GM23338 (cell line): ENCODE data around the gene ZNF775. TPM values are rescaled to one million over a fixed set of nuclear protein-coding genes. Genes with fewer than 3 reads are reported as not detected.

Source experiments
- ATAC-seq: fragments of 200-7000 bp; cut with Tn5 transposase; 3 replicates; pipeline ENCODE4 v1.9.1; 2020
- DNase-seq: peaks from one replicate; pipeline ENCODE4 v3.0.0-alpha.2; 2015; ENCODE audit warnings: low spot score
- H2AFZ ChIP-seq: fragments of 200-600 bp; sonication (generic); 2 replicates; pipeline ENCODE4 v1.8.0; 2016; ENCODE audit warnings: antibody characterized with exemption, mild to moderate bottlenecking, moderate library complexity
- H3F3A ChIP-seq: fragments of 200-600 bp; sonication (generic); replicated peaks from 2 replicates; pipeline ENCODE4 v1.8.0; 2017; ENCODE audit warnings: antibody characterized with exemption, mixed run types, low read depth
- H3K27ac ChIP-seq: fragments of 200-600 bp; sonication (generic); 2 replicates; pipeline ENCODE4 v1.6.1; 2016; ENCODE audit warnings: low read depth
- H3K27me3 ChIP-seq: fragments of 200-600 bp; sonication (generic); 2 replicates; pipeline ENCODE4 v1.8.0; 2016; ENCODE audit warnings: mild to moderate bottlenecking, mixed run types, moderate library complexity; ENCODE audit not compliant: insufficient read depth
- H3K36me3 ChIP-seq: fragments of 200-600 bp; sonication (generic); 2 replicates; pipeline ENCODE4 v1.8.0; 2016; ENCODE audit warnings: mild to moderate bottlenecking; ENCODE audit not compliant: insufficient read depth
- H3K4me1 ChIP-seq: fragments of 200-600 bp; sonication (generic); 2 replicates; pipeline ENCODE4 v1.8.0; 2016; ENCODE audit warnings: mild to moderate bottlenecking, moderate library complexity; ENCODE audit not compliant: insufficient read depth
- H3K4me2 ChIP-seq: fragments of 200-600 bp; sonication (generic); 2 replicates; pipeline ENCODE4 v1.7.1; 2017; ENCODE audit warnings: mixed run types
- H3K4me3 ChIP-seq: fragments of 200-600 bp; sonication (generic); 2 replicates; pipeline ENCODE4 v1.6.1; 2016; ENCODE audit warnings: mixed run types
- H3K79me2 ChIP-seq: fragments of 200-600 bp; sonication (generic); replicated peaks from 2 replicates; pipeline ENCODE4 v1.8.0; 2017; ENCODE audit warnings: mild to moderate bottlenecking; ENCODE audit not compliant: insufficient read depth
- H3K9me2 ChIP-seq: fragments of 200-600 bp; sonication (generic); 2 replicates; pipeline ENCODE4 v1.8.0; 2017; ENCODE audit not compliant: insufficient read depth
- H4K20me1 ChIP-seq: fragments of 200-600 bp; sonication (generic); replicated peaks from 2 replicates; pipeline ENCODE4 v1.8.0; 2017; ENCODE audit warnings: mild to moderate bottlenecking; ENCODE audit not compliant: insufficient read depth
- H3K27ac Mint-ChIP-seq: 2 replicates; pipeline ENCODE4 v1.8.0; 2020; ENCODE audit warnings: inconsistent platforms, mild to moderate bottlenecking, moderate library complexity, mixed read lengths
- H3K27me3 Mint-ChIP-seq: 3 replicates; pipeline ENCODE4 v1.8.0; 2022; ENCODE audit warnings: low read depth, mild to moderate bottlenecking, moderate library complexity, mixed read lengths, inconsistent platforms; ENCODE audit not compliant: insufficient read depth, poor library complexity
- H3K36me3 Mint-ChIP-seq: 3 replicates; pipeline ENCODE4 v1.8.0; 2021; ENCODE audit warnings: low read depth, mild to moderate bottlenecking, inconsistent platforms, moderate library complexity, mixed read lengths
- H3K4me1 Mint-ChIP-seq: 3 replicates; pipeline ENCODE4 v1.8.0; 2020; ENCODE audit warnings: mild to moderate bottlenecking, inconsistent platforms, mixed read lengths
- H3K4me3 Mint-ChIP-seq: 3 replicates; pipeline ENCODE4 v1.8.0; 2021; ENCODE audit warnings: moderate library complexity, mild to moderate bottlenecking, inconsistent platforms, mixed read lengths
- H3K9me3 Mint-ChIP-seq: 3 replicates; pipeline ENCODE4 v1.8.0; 2020; ENCODE audit warnings: moderate library complexity, mild to moderate bottlenecking, inconsistent platforms, mixed read lengths
- CREB1 ChIP-seq: fragments of 250-450 bp; sonication (Bioruptor Pico); IDR thresholded peaks from 2 replicates; pipeline ENCODE4 v1.5.0; 2020; ENCODE audit warnings: low read depth, mild to moderate bottlenecking, moderate library complexity
- CTCF ChIP-seq, 2 experiments: fragments of 200-600 bp in 1 of 2; sonication (generic) in 1 of 2; conservative IDR thresholded peaks; 2 replicates each; pipeline versions ENCODE4 v1.5.1 to v1.6.1; 2016 to 2017; ENCODE audit warnings: antibody characterized with exemption in 2 of 2, low read depth in 2 of 2, mild to moderate bottlenecking in 2 of 2, moderate library complexity in 1 of 2
- ZNF114 ChIP-seq: fragments of 250-450 bp; sonication (Bioruptor Pico); IDR thresholded peaks from 2 replicates; pipeline ENCODE4 v1.5.0; 2020; ENCODE audit warnings: mild to moderate bottlenecking, moderate library complexity
- polyA plus RNA-seq: library from polyadenylated mRNA; unstranded; fragments of >200 nt; fragmentation: Nextera tagmentation; extraction: Ambion mirVana; gene quantifications from 2 replicates; pipeline ENCODE4 v1.2.1, GENCODE V29; 2016
- total RNA-seq: library from RNA; depleted of rRNA; stranded (reverse); fragments of >200 nt; shearing (Covaris generic); gene quantifications from 2 replicates; pipeline ENCODE4 v1.2.3, GENCODE V29; 2014
- TF ChIP-seq, protein P1 (sequence below): fragments of 250-450 bp; sonication (Bioruptor Pico); IDR thresholded peaks from 2 replicates; pipeline ENCODE4 v1.5.0; 2020; ENCODE audit warnings: mild to moderate bottlenecking, moderate library complexity

ZNF775 gene
- total and polyA plus RNA-seq, 2 experiments from 2014 or later, result 4.5 to 38.2 TPM

DNA sequence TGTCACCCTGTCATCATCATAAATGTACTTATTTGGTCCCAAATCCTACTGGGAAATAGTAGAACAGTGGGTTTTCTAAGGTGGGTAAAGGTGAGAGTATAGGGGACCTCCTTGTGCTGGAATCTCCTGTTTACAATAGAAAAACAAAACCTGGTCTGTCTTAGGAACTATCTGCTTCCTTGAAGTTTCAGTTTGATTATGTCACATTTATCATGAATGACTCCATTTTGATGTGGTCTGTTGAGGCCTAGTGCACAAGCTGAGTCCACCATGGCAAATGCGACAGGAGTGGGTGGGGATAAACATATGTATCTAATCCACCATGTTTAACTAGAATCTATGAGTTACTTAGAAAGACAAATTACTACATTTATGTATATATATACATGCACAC is 23.5 kb upstream of the ZNF775 start:
- H2AFZ ChIP-seq, result peak overlapping the region; percentile 56; the same call in 1 of the 2 replicates
- no peak for DNase-seq
- peaks cover 5% of the 10 kb centered on the region for H3K27me3 Mint-ChIP-seq

More for the DNA sequence above, 23.5 kb upstream of the ZNF775 start:
- Histone ChIP-seq H3K4me1 (peaks cover 14% of the 10 kb centered on the region; the same call in 1 of the 2 replicates), H3K36me3 (no peaks in the 10 kb centered on the region; the same call in 1 of the 2 replicates), H3K27ac (no peak overlapping the region), H3K27me3 (no peaks in the 10 kb centered on the region), H3K4me2 (no peak overlapping the region), H3K79me2 (no peaks in the 10 kb centered on the region), H3K4me3 (no peak overlapping the region), H3K9me2 (no peaks in the 10 kb centered on the region), H3F3A (peaks cover 13% of the 10 kb centered on the region), H4K20me1 (no peaks in the 10 kb centered on the region)
- H3K4me1 Mint-ChIP-seq, result peaks cover 21% of the 10 kb centered on the region
- no peak overlapping the region for H3K4me3 Mint-ChIP-seq
- H3K27ac Mint-ChIP-seq, result no peak overlapping the region
- no peaks in the 10 kb centered on the region; the same call in 2 of the 3 replicates for H3K9me3 Mint-ChIP-seq
- TF ChIP-seq, protein P1, sequence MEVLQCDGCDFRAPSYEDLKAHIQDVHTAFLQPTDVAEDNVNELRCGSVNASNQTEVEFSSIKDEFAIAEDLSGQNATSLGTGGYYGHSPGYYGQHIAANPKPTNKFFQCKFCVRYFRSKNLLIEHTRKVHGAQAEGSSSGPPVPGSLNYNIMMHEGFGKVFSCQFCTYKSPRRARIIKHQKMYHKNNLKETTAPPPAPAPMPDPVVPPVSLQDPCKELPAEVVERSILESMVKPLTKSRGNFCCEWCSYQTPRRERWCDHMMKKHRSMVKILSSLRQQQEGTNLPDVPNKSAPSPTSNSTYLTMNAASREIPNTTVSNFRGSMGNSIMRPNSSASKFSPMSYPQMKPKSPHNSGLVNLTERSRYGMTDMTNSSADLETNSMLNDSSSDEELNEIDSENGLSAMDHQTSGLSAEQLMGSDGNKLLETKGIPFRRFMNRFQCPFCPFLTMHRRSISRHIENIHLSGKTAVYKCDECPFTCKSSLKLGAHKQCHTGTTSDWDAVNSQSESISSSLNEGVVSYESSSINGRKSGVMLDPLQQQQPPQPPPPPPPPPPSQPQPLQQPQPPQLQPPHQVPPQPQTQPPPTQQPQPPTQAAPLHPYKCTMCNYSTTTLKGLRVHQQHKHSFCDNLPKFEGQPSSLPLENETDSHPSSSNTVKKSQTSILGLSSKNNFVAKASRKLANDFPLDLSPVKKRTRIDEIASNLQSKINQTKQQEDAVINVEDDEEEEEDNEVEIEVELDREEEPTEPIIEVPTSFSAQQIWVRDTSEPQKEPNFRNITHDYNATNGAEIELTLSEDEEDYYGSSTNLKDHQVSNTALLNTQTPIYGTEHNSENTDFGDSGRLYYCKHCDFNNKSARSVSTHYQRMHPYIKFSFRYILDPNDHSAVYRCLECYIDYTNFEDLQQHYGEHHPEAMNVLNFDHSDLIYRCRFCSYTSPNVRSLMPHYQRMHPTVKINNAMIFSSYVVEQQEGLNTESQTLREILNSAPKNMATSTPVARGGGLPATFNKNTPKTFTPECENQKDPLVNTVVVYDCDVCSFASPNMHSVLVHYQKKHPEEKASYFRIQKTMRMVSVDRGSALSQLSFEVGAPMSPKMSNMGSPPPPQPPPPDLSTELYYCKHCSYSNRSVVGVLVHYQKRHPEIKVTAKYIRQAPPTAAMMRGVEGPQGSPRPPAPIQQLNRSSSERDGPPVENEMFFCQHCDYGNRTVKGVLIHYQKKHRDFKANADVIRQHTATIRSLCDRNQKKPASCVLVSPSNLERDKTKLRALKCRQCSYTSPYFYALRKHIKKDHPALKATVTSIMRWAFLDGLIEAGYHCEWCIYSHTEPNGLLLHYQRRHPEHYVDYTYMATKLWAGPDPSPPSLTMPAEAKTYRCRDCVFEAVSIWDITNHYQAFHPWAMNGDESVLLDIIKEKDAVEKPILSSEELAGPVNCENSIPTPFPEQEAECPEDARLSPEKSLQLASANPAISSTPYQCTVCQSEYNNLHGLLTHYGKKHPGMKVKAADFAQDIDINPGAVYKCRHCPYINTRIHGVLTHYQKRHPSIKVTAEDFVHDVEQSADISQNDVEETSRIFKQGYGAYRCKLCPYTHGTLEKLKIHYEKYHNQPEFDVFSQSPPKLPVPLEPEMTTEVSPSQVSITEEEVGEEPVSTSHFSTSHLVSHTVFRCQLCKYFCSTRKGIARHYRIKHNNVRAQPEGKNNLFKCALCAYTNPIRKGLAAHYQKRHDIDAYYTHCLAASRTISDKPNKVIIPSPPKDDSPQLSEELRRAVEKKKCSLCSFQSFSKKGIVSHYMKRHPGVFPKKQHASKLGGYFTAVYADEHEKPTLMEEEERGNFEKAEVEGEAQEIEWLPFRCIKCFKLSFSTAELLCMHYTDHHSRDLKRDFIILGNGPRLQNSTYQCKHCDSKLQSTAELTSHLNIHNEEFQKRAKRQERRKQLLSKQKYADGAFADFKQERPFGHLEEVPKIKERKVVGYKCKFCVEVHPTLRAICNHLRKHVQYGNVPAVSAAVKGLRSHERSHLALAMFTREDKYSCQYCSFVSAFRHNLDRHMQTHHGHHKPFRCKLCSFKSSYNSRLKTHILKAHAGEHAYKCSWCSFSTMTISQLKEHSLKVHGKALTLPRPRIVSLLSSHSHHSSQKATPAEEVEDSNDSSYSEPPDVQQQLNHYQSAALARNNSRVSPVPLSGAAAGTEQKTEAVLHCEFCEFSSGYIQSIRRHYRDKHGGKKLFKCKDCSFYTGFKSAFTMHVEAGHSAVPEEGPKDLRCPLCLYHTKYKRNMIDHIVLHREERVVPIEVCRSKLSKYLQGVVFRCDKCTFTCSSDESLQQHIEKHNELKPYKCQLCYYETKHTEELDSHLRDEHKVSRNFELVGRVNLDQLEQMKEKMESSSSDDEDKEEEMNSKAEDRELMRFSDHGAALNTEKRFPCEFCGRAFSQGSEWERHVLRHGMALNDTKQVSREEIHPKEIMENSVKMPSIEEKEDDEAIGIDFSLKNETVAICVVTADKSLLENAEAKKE (CRISPR knock-in tag), result no peak
- TF ChIP-seq CREB1 (CRISPR knock-in tag) (no peak), ZNF114 (CRISPR knock-in tag) (no peak), CTCF (conservative IDR thresholded peaks at IDR 0.05; ENCODE audit: low read depth in 2 of 2) (no peak)
- H3K36me3 Mint-ChIP-seq, result no peaks in the 10 kb centered on the region; the same call in 2 of the 3 replicates
- no peak for ATAC-seq
